Measurements from ENCODE around the gene RASGRF2. TPM values are rescaled to one million over a fixed set of nuclear protein-coding genes. Genes with fewer than 3 reads are reported as not detected.

The RASGRF2 gene
- total RNA-seq, 2 experiments from 2014 or later, result 18.8 to 19.3 TPM

DNA sequence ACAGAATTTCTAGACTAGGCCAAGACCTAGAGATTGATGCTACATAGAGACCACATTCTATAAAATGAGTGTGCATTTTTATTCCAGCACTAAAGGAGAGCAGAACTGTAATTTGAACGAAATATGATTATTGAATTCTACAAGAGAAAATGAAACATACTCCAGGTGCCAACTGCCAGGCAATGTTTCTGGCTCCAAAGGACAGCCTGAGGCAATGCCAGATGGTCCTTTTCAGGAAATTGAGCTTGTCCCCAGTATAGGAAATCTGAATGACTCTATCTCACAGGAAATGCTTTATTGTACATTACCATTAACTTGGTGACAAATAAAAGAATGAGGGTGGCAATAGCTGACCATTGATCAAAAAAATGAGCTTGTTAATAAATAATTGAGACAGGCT lies 28.8 kb upstream of the RASGRF2 start:
- Mint-ChIP-seq H3K4me1 (peaks cover 6% of the 10 kb centered on the region), H3K36me3 (no peaks in the 10 kb centered on the region), H3K4me3 (no peak overlapping the region), H3K27ac (no peak overlapping the region), H3K27me3 (no peaks in the 10 kb centered on the region), H3K9me3 (no peaks in the 10 kb centered on the region)
- no peak for DNase-seq
- no peak for ATAC-seq (ENCODE audit: low read depth)
- POLR2A ChIA-PET, result no interaction called here

- Mint-ChIP-seq H3K27me3 (no peaks in the 10 kb centered on the region), H3K9me3 (no peaks in the 10 kb centered on the region), H3K27ac (no peak overlapping the region), H3K36me3 (no peaks in the 10 kb centered on the region), H3K4me3 (no peak overlapping the region), H3K4me1 (peaks cover 3% of the 10 kb centered on the region)
- DNase-seq (no peak), ATAC-seq (ENCODE audit: low read depth) (no peak)
- POLR2A ChIA-PET, result no interaction called here
Measured at GRCh38 chr5:80933036-80933435, 27.1 kb upstream of the RASGRF2 start.

DNA sequence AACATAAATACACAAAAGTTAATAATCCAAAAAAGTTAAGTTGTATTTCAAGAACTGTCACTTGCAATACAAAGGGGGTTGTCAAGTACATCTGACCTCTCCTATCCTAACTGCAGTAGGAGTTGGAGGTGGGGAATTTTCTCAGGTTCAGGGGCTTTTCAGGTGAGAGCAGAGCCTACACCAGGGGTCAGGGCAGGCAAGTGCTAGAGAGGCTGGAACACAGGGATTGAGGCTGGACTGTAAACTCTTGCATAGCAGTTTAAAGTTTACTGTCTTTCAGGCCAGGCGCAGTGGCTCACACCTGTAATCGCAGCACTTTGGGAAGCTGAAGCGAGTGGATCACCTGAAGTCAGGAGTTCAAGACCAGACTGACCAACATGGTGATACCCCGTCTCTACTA lies 25.4 kb upstream of the RASGRF2 start:
- Mint-ChIP-seq H3K4me3 (no peak overlapping the region), H3K9me3 (no peaks in the 10 kb centered on the region), H3K36me3 (peaks cover 2% of the 10 kb centered on the region), H3K27ac (no peak overlapping the region), H3K4me1 (peaks cover 3% of the 10 kb centered on the region), H3K27me3 (no peaks in the 10 kb centered on the region)
- ATAC-seq (ENCODE audit: low read depth) (no peak), DNase-seq (no peak)
- POLR2A ChIA-PET, result no interaction called here

DNA sequence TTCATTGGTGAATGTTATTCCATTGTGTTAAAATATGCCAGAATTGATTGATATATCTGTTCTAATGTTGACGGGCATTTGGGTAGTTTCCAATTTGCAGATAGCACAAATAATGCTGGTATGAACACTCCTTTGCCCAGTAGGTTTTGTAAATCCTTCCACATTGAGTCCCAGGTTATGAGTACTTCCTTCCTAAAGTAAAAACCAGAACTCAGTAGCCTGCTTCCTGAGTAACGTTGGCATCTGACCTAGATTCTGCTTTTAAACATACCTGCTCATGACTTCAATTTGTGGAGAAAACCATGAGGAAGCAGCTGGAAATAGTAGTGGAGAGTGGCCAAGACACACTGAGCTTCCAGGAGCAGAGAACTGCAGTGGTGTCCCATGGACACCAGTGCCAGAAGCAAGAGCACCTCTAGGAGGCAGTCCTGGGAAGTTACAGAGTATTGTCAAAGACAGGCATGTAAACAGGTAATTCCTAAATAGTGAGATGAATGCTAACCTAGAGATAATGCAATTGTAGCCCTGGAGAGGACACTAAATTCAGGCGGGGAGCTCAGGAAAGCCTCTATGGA lies 24.3 kb upstream of the RASGRF2 start:
- no peak overlapping the region for H3K27ac Mint-ChIP-seq
- no peak for DNase-seq
- ATAC-seq (ENCODE audit: low read depth), result no peak
- peaks cover 2% of the 10 kb centered on the region for H3K36me3 Mint-ChIP-seq
- no peaks in the 10 kb centered on the region for H3K27me3 Mint-ChIP-seq
- no peak overlapping the region for H3K4me3 Mint-ChIP-seq
- peaks cover 3% of the 10 kb centered on the region for H3K4me1 Mint-ChIP-seq
- H3K9me3 Mint-ChIP-seq, result no peaks in the 10 kb centered on the region
- POLR2A ChIA-PET, result no interaction called here

- H3K9me3 Mint-ChIP-seq, result no peaks in the 10 kb centered on the region
- H3K4me3 Mint-ChIP-seq, result no peak overlapping the region
- peaks cover 2% of the 10 kb centered on the region for H3K36me3 Mint-ChIP-seq
- DNase-seq (no peak), ATAC-seq (ENCODE audit: low read depth) (no peak)
- POLR2A ChIA-PET, result no interaction called here
- no peak overlapping the region for H3K27ac Mint-ChIP-seq
- peaks cover 1% of the 10 kb centered on the region for H3K4me1 Mint-ChIP-seq
- no peaks in the 10 kb centered on the region for H3K27me3 Mint-ChIP-seq
Measured at GRCh38 chr5:80936881-80937280, 23.3 kb upstream of the RASGRF2 start.

DNA sequence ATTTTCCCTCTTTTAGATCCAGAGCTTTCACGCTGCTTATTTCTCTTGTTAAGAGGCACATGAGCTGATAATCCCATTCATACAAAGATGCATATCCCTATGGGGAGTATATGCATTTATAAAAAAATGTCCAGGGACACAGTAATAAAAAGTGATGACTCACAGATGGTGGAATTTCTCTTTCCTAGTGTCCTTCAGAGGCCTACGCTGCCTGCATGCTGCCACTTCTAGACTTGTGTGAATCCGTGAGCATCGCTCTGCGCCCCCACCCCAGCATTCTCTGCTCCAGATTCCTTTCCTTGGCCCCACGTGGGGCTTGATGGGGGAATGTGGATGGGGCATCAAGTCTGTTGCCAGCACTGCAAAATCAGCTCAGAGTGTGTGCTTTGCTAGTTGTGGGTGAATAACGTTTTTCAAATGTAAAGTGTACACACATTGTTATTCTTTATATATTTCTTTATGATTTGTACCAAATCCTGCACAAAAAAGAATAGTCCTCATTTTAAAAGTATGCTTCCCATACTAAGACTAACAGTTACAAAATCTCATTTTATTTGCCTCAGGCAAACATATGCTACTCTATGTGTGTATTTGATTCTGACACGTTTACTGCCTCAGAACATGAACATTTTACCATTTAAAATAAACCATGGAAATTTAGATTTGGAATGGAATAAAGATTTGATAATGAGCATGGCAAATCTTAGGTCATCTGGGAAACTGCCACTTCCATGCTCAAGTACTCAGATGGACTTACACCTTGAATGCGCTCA lies 22.4 kb upstream of the RASGRF2 start:
- Mint-ChIP-seq H3K9me3 (no peaks in the 10 kb centered on the region), H3K4me1 (peaks cover 1% of the 10 kb centered on the region), H3K4me3 (no peak overlapping the region), H3K27me3 (no peaks in the 10 kb centered on the region), H3K27ac (no peak overlapping the region), H3K36me3 (peaks cover 2% of the 10 kb centered on the region)
- POLR2A ChIA-PET, result no interaction called here
- ATAC-seq (ENCODE audit: low read depth), result no peak
- DNase-seq, result no peak

DNA sequence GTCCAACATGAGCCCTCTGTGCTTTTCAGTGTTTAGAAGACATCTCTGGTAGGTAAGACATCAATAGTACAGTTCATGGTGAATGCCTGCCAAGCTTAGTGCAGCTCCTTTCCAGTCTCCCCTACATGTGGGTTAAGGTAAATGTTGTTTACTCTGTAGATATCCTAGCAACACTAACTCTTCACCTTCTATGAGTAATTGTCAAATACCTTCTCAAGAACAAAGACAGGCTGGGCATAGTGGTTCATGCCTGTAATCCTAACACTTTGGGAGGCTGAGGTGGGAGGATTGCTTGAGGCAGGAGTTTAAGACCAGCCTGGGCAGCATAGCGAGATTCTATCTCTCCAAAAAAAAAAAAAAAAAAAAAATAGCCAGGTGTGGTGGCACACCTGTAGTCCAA lies 18.7 kb upstream of the RASGRF2 start:
- DNase-seq, result no peak
- Mint-ChIP-seq H3K27ac (no peak overlapping the region), H3K4me1 (no peaks in the 10 kb centered on the region), H3K4me3 (no peak overlapping the region), H3K27me3 (no peaks in the 10 kb centered on the region), H3K9me3 (peaks cover 1% of the 10 kb centered on the region), H3K36me3 (peaks cover 3% of the 10 kb centered on the region)
- no peak for ATAC-seq (ENCODE audit: low read depth)
- POLR2A ChIA-PET, result no interaction called here

DNA sequence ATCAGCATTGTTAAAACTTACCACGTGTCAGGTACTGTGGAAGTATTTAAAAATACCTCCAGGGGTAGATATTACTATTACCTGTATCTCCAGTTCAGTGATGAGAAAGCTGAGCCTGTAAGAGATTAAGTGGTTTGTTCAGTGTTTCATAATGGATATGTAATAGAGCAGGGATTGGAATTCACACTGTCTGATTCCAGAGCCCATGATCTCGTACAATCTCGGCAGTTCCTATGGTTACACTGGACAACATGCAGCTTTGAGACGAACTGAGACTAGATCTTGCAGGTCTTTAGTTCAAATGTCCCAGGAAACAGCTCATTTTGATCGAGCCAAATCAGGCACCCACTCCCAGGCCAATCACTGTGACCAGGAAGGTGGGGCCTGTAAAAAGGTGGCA lies 8.8 kb upstream of the RASGRF2 start:
- H3K4me3 Mint-ChIP-seq, result no peak overlapping the region
- H3K27ac Mint-ChIP-seq, result no peak overlapping the region
- POLR2A ChIA-PET, result no interaction called here
- H3K9me3 Mint-ChIP-seq, result peaks cover 12% of the 10 kb centered on the region
- no peak for DNase-seq
- ATAC-seq (ENCODE audit: low read depth), result no peak
- peaks cover 2% of the 10 kb centered on the region for H3K4me1 Mint-ChIP-seq
- H3K27me3 Mint-ChIP-seq, result no peaks in the 10 kb centered on the region
- H3K36me3 Mint-ChIP-seq, result peaks cover 12% of the 10 kb centered on the region

GRCh38 chr5:80953587-80953986 lies 6.6 kb upstream of the RASGRF2 start:
- ATAC-seq (ENCODE audit: low read depth) (no peak), DNase-seq (no peak)
- Mint-ChIP-seq H3K27ac (no peak overlapping the region), H3K9me3 (peaks cover 5% of the 10 kb centered on the region), H3K36me3 (peaks cover 2% of the 10 kb centered on the region), H3K4me1 (peaks cover 15% of the 10 kb centered on the region), H3K27me3 (no peaks in the 10 kb centered on the region), H3K4me3 (no peak overlapping the region)
- POLR2A ChIA-PET, result no interaction called here

- ATAC-seq (ENCODE audit: low read depth) (no peak), DNase-seq (no peak)
- Mint-ChIP-seq H3K36me3 (peaks cover 2% of the 10 kb centered on the region), H3K4me3 (no peak overlapping the region), H3K4me1 (peaks cover 23% of the 10 kb centered on the region), H3K9me3 (peaks cover 5% of the 10 kb centered on the region), H3K27me3 (no peaks in the 10 kb centered on the region), H3K27ac (no peak overlapping the region)
- POLR2A ChIA-PET, result no interaction called here
Measured at GRCh38 chr5:80955082-80955590, 5.0 kb upstream of the RASGRF2 start.

- H3K4me3 Mint-ChIP-seq, result no peak overlapping the region
- H3K36me3 Mint-ChIP-seq, result peaks cover 2% of the 10 kb centered on the region
- no peaks in the 10 kb centered on the region for H3K27me3 Mint-ChIP-seq
- no peak for ATAC-seq (ENCODE audit: low read depth)
- no peak overlapping the region for H3K27ac Mint-ChIP-seq
- POLR2A ChIA-PET, result no interaction called here
- peaks cover 2% of the 10 kb centered on the region for H3K9me3 Mint-ChIP-seq
- DNase-seq, result no peak
- H3K4me1 Mint-ChIP-seq, result peaks cover 26% of the 10 kb centered on the region
Measured at GRCh38 chr5:80956272-80956671, 3.9 kb upstream of the RASGRF2 start.

- ATAC-seq (ENCODE audit: low read depth) (no peak), DNase-seq (no peak)
- no peaks in the 10 kb centered on the region for H3K27me3 Mint-ChIP-seq
- no peaks in the 10 kb centered on the region for H3K9me3 Mint-ChIP-seq
- POLR2A ChIA-PET, result interaction anchor here (0.7 kb wide), 4 partner anchors 50 to 773 kb away, joined by 3 to 5 read pairs (median 4); no protein-coding TSS in a partner anchor
- no peaks in the 10 kb centered on the region for H3K36me3 Mint-ChIP-seq
- H3K27ac Mint-ChIP-seq, result peak overlapping the region; percentile 85
- H3K4me1 Mint-ChIP-seq, result peaks cover 32% of the 10 kb centered on the region
- H3K4me3 Mint-ChIP-seq, result peak overlapping the region; percentile 59
Measured at GRCh38 chr5:80957031-80957761, 3.0 kb upstream of the RASGRF2 start.

DNA sequence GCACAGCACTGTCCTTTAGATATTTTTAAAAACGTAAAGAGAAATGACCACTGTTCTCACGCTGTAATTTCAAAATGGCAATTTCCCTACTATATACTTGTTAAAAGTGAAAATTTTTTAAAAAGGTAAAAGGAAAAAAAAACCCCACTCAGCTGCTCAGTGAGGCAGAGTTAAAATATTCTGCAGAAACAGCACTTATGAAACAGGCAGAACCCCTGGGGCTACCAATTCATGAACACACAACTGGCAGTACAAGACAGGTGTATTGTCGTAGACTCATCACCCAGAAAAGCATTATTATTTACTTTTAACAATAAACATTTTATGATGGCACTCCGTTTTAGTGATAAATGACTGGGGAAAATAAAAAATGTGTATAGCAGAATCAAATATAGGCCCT lies 1.5 kb upstream of the RASGRF2 start:
- Mint-ChIP-seq H3K9me3 (no peaks in the 10 kb centered on the region), H3K27me3 (no peaks in the 10 kb centered on the region), H3K27ac (peak overlapping the region; percentile 85), H3K4me1 (peaks cover 44% of the 10 kb centered on the region), H3K36me3 (no peaks in the 10 kb centered on the region), H3K4me3 (no peak overlapping the region)
- no peak for DNase-seq
- POLR2A ChIA-PET, result interaction anchor here (1.4 kb wide), 1 partner anchor 207 kb away, joined by 3 read pairs; no protein-coding TSS in a partner anchor
- ATAC-seq (ENCODE audit: low read depth), result no peak

All from activated naive CD8-positive, alpha-beta T cell treated with anti-CD3 and anti-CD28 coated beads, Interleukin-2, amount 10 ng/mL, durations not matched to agents 7 days and 5 days (primary cell).